ENCODE results near the gene MYO3A.

The MYO3A gene

DNA sequence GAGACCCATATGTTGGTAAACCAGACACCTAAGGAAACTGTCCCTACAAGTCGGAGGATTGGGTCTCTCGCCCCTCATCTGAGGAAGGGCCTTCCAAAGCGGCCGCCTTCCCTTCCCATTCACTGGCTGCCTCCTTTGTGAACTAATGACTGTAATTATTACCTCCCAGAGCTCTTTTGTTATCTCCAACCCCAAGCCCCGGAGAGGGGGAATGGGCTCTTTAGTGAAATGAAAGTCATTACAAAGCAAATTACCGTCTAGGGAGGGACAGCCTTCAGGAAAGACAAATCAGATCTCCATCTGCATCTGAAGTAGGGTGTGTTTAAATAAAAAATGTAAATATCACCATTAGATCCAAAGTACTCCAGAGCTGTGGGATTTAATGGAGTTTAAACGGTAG is 280.0 kb downstream of the MYO3A start:
- no peak for DNase-seq (ENCODE audit: low read depth in 2 of 2)

DNA sequence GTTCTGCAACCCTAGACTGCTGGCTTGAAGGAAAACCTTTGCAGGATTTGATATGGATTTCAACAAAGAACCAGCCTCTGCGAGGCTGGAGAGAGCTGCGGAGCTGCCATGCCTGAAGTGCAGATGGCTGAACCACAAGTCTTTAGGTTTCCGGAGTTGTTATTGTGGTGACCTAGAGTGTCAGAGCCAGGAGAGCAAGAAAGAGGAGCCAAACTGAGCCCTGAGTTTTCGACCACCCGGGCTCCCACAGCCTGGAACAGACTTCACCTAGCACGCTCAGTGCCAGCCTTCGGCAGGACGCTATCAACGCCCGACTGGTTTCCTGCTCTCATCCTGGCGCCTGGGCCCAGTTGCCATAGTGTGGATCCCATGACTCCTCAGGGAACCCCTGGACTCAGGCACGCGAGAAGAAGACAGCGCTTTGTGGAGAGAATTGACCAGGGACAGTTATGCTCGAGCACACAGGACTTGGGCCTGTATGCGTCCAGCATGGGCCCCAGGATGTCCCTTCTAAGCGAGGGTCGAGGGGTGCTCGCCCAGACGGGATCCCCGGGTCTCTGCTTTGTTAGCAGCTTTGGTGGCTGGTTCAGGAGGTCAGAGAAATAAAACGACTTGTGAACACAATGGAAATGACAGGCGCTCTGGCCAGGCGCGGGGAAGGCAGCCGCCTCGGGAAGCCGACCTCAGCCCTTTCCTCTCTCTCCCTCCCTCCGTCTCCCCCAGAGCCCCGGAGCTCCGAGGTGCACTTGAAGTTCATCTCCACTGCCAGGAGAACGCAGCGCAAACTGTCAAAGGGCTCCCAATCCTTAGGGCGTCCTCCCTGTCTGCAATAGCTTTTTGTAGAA is 280.7 kb downstream of the MYO3A start:
- no peak for DNase-seq (ENCODE audit: low read depth in 2 of 2)

DNA sequence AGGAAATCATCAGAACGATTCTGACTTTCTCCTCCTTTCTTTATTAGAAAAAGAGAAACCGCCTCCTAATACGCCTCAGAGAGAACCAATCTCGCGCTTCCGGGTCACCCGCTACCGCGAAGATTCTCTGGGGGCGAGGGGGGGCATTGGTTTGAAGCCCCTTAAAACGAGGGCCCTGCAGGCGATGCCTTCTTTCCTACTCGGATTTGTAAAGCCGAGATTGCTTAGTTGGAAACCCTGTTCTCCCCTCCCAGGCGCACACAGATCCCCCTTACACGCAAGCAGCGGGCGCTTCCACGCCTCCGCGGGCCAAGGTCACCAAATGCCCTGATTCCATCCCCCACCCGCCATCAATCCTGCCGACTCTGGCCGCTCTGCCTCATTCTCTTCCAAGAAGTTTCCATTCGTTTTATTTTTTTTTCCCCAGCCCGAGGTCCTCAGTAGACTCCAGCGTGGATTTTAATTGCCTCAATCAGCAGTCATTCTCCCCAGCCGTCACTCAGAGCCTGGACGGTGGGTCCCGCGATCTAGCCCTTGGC is 281.4 kb downstream of the MYO3A start:
- no peak for DNase-seq (ENCODE audit: low read depth in 2 of 2)

DNA sequence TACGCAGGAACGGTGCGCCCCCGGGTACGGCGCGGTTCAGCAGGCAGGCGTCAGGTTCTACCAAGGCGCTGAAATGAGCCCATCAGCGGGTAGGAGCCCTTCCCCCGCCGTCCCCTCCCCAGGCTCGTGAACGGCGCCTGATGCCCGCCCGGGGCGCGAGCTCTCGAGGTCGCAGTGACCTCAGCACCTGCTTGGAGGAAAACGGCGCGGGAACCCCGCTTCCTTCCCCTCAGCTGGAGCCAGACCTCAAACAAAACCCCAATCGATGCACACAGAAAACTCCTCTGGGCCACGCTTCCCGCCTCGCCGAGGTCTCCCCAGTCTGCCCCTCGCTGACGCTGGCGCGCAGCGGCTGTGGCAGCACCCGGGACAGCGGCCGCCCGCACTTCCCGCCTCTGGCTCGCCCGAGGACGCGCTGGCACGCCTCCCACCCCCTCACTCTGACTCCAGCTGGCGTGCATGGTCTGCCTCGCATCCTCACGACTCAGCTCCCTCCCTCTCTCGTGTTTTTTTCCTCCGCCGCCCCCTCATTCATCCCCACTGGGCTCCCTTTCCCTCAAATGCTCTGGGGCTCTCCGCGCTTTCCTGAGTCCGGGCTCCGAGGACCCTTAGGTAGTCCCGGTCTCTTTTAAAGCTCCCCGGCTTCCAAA is 282.0 kb downstream of the MYO3A start:
- no peak for DNase-seq (ENCODE audit: low read depth in 2 of 2)

DNA sequence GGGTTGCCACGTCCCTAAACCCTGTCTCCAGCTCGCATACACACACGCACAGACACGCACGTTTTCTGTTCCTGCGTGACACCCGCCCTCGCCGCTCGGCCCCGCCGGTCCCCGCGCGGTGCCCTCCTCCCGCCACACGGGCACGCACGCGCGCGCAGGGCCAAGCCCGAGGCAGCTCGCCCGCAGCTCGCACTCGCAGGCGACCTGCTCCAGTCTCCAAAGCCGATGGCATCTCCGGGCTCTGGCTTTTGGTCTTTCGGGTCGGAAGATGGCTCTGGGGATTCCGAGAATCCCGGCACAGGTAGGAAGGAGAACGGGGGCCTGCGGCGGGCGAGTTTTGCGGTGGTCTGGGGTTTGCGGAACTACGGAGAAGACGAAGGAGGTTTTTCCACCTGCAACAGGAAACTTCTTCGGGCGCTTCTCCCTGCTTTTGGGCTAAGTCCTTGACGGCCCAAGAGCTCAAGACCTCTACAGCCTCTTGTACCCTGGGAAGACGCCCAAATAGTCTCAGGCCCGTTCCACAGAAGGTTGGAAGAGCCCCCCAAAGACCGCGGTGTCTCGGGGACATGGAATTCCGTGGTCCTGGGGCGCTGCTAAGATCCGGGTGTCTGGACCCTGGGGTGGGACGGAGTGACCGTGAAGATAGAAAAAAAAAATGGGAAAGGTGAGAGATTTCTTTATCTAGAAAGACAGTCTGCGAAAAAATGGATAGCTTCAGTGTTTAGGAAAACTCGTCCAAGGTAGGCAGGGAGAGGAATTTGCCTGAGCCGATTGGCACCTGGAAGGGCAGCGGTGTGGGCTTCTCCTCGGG is 282.8 kb downstream of the MYO3A start, which contains the start of gene GAD2:
GAD2 (plus strand) TSS at position 190 of the 811 bp plus-strand sequence; CDS start at position 226, 36 bp downstream.
- DNase-seq (ENCODE audit: low read depth in 2 of 2), result no peak

DNA sequence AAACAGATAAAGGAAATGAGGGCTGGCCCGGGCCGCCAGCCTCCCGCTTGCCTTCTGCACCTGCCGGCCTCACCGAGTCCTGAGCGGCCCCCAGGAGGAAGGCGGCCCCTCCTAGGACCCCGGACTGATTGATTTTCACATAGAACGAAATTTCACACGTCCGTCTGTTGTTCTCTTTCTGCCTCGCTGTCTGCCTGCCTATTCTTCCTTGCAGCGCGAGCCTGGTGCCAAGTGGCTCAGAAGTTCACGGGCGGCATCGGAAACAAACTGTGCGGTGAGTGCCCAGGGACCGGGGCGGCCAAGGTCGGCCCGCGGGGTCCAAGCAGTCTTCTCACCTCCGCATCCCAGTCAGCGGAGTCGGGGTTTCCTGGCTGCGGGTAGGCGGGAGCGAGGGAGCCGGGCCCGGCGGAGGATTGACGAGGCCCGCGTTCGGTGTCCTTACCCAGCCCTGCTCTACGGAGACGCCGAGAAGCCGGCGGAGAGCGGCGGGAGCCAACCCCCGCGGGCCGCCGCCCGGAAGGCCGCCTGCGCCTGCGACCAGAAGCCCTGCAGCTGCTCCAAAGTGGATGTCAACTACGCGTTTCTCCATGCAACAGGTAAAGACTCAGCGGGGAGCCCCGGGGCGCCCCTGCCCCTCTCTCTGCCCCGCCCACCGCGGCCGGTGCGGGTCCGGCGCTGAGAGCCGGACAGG is 283.5 kb downstream of the MYO3A start:
- DNase-seq (ENCODE audit: low read depth in 2 of 2), result no peak

DNA sequence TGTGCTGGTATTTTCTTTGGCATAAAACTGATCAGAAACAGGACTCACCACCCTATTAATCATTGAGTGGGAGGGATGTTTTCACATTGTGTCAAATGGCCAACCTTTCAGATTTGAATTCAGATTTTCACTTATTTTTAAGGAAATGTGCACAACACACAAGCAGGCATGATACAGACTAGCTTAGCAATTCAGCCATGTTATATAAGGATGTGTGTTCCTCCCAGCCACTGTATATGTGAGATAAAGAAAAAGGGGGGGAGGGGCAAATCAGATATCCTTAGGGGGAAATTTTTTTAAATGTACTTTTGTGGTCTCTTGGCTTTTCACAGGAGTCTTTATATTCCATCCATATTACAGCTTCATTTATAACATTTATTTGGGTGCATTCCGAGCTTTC is 285.6 kb downstream of the MYO3A start:
- no peak for DNase-seq (ENCODE audit: low read depth in 2 of 2)

DNA sequence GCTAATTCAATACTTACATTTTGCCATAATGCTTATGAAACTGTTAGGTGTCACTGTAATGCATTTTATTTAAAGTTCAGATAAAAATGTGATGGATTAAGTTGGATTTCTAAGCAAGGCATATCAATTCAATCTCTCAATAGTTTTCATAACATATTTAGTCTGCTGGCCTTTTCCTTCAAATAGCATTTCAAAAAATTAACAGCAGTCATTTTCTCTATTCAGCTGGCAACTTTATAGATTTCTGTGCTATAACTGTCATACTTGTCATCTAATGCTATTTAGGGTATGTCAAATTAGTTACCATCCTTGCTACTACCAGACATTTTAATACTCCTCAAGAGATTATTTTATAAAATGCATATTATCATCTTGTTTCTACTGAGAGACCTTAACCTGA is 286.9 kb downstream of the MYO3A start:
- DNase-seq (ENCODE audit: low read depth in 2 of 2), result no peak

DNA sequence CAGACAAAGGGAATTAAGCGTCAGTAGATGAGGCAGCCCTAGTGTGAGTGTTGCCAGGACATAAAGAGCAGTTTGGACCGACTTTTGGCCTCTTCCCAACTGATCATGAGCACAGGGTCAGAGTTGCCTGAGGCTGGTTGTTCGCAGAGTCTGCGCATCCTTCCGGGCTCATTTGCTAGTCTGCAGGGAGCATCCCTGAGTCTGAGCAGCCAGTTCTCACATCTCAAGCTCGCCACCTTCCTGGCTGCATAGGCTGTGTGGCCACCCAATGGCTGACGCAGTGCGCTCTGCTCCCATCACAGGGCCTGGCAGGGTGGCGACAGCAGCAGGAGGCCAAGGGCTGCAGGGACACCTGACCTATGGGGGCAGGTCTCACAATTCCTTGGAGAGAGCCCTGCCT is 287.5 kb downstream of the MYO3A start:
- DNase-seq (ENCODE audit: low read depth in 2 of 2), result no peak

DNA sequence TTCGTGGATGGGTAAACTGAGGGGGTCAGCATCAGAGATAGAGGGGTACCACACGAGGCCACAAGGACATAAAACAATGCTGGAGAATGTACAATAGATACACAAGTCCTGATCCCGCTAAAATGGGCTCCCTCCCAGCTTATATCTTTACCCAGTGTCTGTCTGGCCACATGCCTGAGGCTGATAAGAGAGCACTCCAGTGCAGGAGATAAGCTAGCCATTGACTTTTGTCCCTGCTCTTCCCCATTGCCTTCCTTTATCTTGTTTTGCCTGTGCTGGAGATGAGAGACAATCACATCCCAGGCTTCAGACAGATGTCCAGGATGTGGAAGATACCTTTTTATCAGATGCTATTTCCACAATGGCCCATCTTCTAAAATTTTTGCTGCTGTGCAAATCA is 288.5 kb downstream of the MYO3A start:
- DNase-seq (ENCODE audit: low read depth in 2 of 2), result no peak

DNA sequence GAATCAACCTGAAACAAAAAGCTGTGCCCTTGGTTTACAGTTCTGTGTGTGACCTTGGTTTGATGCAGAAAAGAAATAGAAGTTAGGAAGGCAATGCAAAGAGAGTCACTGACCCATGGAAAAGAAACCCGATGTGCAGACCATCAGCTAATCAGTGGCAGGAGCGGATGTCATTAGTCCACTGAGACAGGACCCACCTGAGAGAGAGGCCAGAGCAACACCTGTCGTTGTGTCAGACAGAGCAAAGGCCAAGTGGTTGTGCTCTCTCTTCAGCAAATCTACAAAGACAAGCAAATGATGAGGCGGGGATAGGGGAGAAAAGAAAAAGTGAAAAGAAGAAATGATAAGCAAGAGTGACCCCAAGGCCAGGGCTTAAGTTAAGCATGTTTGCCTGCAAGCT is 291.3 kb downstream of the MYO3A start:
- no peak for DNase-seq (ENCODE audit: low read depth in 2 of 2)

DNA sequence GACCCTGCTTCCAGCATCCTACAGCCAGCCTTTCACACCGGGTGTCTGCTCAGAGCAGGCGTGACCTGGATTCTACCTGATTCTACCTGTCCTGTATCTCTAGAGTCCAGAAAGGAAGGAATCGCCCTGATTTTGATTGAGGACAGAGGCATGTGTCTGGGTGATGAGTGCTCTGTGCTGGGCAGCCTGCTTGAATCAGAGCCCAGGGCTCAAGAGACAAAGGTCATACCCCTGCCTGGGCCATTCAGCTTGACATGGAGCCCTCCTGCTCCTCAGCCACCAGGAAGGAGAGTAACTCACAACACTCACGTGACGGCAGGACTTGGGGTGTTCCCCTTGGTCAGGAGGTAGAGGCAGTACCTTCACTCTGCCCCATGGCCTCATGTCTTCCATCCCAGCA is 293.8 kb downstream of the MYO3A start:
- DNase-seq (ENCODE audit: low read depth in 2 of 2), result no peak

DNA sequence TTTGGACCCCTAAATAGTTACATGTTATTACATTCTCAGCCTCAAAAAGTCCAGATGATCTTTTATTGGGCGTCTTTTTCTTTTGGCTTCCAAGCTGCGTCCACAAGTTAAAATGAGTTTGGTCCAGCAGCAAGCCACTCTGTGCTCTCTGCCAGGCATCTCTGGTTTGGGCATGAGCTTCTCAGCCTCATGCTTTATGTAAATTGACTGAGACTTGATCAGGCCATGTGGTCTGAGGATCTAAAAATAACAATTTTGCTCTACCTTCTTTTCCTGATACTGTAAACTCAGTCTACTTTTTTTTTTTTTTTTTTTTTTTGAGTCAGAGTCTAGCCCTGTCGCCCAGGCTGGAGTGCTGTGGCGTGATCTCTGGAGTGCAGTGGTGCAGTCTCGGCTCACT is 298.1 kb downstream of the MYO3A start:
- no peak for DNase-seq (ENCODE audit: low read depth in 2 of 2)

DNA sequence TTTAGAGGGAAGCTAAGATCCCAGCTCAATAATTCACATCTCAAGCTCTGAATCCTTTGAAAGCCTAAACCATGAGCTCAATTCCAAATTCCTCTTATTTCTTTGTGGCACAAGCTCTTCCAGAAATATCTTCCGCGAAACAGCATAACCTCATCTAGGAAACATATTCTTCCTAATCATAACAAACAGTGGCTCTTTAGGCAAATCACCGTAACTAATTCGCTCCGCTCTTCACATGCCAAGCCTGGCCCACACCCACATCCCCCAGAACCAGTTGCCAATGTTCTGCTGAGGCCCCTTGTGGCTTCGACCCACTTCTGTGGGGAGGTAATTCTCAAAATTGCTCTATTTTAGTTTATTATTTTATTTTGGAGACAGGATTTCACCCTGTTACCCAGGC is 301.7 kb downstream of the MYO3A start:
- no peak for DNase-seq (ENCODE audit: low read depth in 2 of 2)

DNA sequence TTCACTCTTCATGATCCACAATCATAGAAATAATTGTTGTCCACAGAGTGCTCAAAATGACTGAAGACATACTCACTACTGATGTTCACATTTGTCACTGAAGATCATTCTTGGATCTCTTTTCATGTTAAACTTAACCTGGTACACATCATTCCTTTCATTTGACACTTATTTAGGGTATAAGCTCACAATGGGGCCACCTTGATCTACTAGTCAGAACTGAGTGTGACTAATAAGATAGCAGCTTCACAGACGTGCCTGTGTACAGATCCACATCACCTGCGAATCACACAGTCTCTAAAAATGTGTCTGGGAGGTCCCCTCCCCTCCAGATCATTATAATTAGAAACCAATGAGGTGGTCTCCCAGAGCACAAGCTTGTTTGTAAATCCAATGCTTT is 304.3 kb downstream of the MYO3A start:
- no peak for DNase-seq (ENCODE audit: low read depth in 2 of 2)

DNA sequence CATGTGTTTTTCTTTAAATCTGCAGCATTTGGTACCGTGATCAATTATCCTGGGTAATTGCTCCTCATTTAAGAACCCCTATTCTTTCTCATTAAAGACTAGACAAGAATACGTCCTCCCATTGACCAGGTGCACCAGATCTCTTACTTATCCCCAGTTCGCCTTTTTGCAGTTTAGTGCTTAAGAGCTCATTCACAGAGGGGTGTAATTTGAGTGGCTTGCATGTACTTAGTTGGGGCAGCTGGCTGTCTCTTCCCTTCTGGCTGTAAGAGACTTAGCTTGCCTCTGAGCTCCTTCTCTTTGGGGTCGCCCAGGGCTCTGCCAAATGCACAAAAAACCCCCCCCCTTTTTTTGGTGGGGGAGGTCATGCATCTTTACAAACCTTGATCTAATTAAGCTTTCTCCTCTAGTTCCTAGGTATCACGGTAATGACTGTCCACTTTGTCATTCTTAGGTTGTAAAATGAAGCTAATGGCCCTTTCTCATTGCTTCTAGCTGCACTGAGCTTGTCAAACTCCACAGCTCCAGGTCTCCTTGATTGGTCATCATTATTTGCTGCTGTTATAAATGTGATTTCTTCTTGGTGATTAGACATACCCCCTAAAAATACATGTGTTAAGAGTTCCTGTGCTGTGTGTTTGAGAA is 308.8 kb downstream of the MYO3A start:
- DNase-seq (ENCODE audit: low read depth in 2 of 2), result no peak

DNA sequence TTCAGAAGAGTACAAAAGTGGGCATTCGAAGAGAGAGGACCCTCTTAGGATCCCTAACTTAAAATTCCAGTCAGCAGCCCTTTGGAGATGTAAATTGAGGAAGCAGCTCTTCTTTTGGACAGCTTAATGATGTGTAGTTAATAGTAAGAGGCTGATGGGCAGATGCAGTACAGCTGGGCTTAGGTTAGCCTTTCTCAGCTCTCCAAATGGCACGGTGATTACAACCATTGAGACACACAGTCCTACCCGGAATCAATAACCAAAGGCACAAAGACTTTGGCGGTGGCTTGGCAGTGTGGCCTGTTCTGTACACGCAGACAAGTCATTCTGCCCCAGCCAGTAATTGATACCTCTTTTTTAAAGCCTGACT is 309.3 kb downstream of the MYO3A start:
- no peak for DNase-seq (ENCODE audit: low read depth in 2 of 2)

DNA sequence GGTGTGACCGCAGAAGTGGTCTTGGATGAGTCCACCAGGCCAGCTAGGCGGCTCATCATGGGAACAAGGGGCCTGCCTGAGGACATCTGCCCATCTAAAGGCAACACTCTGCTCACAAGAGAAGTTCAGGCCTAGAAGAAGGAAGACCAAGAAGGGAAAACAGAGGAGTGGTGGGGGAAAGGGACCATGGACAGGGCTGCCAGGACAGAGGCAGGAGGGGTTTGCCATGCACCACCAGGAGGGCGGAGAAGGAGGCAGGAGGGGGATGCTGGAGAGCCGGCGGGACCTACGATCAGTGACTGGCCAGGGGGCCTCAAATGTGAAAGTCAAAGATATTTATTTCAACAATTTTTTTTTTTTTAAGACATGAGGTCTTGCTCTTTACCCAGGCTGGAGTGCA is 315.7 kb downstream of the MYO3A start:
- no peak for DNase-seq (ENCODE audit: low read depth in 2 of 2)

DNA sequence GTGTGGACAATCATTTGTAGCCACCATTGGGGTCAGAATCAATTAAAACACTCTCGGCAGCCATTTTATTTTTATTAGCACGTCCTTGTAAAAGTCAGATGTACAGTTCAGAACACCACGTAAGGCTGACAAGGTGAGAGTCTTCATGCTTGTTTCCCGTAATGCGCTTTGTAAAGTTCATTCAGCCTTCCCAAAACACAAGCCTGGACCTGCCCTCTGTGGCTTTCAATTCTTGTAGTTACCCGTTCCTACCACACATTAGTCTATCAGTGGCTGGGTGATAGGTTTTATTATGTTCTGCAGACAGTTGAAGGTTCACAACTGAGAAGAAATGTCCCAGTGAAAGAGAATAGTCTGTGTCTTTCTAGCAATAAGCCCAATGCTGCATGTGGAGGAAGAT is 317.9 kb downstream of the MYO3A start:
- DNase-seq (ENCODE audit: low read depth in 2 of 2), result no peak

DNA sequence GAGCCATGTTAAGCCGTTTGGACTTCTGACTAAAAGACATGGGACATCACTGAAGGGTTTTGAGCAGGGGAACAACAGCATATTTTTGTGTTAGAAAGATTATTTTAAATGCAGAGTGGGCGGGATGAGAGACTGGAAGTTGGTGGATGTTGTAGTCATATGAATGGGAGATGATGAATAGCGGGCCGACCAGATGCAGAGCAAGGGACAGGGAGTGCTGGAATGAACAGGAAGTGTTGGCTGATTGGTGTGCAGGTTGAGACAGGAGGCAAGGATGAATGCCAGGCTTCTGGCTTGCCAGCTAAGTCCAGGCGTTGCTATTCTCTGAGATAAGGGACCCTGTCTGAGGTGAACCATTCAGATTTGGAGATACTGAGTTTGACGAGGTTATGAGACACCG is 320.6 kb downstream of the MYO3A start:
- DNase-seq (ENCODE audit: low read depth in 2 of 2), result no peak

DNA sequence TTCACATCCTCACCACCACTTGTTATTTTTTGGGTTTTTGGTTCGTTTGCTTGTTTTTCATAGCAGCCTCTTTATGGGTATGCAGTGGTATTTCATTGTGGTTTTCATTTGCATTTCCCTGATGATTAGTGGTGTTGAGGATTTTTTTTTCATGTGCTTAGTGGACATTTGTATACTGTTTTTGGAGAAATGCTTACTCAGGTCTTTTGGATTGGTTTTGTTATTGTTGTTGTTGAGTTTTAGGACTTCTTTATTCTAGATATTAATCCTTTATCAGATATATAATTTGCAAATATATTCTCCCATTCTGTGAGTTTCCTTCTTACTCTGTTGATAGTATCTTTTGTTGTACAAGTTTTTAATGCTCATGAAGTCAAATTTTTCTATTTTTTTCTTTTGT is 325.3 kb downstream of the MYO3A start:
- DNase-seq (ENCODE audit: low read depth in 2 of 2), result no peak

Data from stimulated activated CD8-positive, alpha-beta memory T cell treated with anti-CD3 and anti-CD28 coated beads, Interleukin-7, amount 100 ng/mL, for 4 hours (primary cell).